Heart right ventricle (tissue), 16 donors: ENCODE results near the gene GBE1. TPM values are rescaled to one million over a fixed set of nuclear protein-coding genes. Genes with fewer than 3 reads are reported as not detected.
"Not testable (repeated sequence)": the region's sequence is repeated elsewhere in the genome, so short reads cannot be mapped to it uniquely, and the experiment has no call there.

Experiments used
- ATAC-seq, 8 donors: fragments of 200-7000 bp; cut with Tn5 transposase; one replicate each; pipeline ENCODE4 v1.9.1; 2020; ENCODE audit warnings: mild to moderate bottlenecking in 8 of 8, moderate library complexity in 8 of 8, moderate number of reproducible peaks in 1 of 8
- DNase-seq, 2 donors: peaks; one replicate each; pipeline ENCODE4 v3.0.0-alpha.2; 2020
- H3K27ac ChIP-seq, 10 donors: fragments of 200-600 bp; sonication (generic) in 2 of 10; one replicate each; pipeline versions ENCODE4 v1.5.0 to v1.8.0; 2020 to 2022; ENCODE audit warnings: mild to moderate bottlenecking in 3 of 10
- H3K27me3 ChIP-seq, 7 donors: fragments of 200-600 bp; one replicate each; pipeline ENCODE4 v1.8.0; 2021 to 2022; ENCODE audit warnings: mild to moderate bottlenecking in 2 of 7
- H3K36me3 ChIP-seq, 9 donors: fragments of 200-600 bp; sonication (generic) in 1 of 9; one replicate each; pipeline versions ENCODE4 v1.5.0 to v1.8.0; 2020 to 2022; ENCODE audit warnings: mild to moderate bottlenecking in 2 of 9
- H3K4me1 ChIP-seq, 9 donors: fragments of 200-600 bp; sonication (generic) in 1 of 9; one replicate each; pipeline versions ENCODE4 v1.5.0 to v1.8.0; 2020 to 2022; ENCODE audit warnings: mild to moderate bottlenecking in 4 of 9
- H3K4me3 ChIP-seq, 10 donors: fragments of 200-600 bp; sonication (generic) in 2 of 10; one replicate each; pipeline versions ENCODE4 v1.5.0 to v1.8.0; 2020 to 2022; ENCODE audit warnings: mild to moderate bottlenecking in 7 of 10, moderate library complexity in 2 of 10
- H3K9me3 ChIP-seq, 11 donors: fragments of 200-600 bp in 10 of 11; sonication (generic) in 2 of 11; one replicate each; pipeline versions ENCODE4 v1.5.0 to v1.8.0; 2013 to 2022; ENCODE audit warnings: mild to moderate bottlenecking in 2 of 11, control low read depth in 1 of 11, moderate library complexity in 1 of 11
- WGBS, 2 donors: extraction: QIAGEN DNeasy Blood & Tissue Kit; methylation state at CpG; one replicate each; pipeline ENCODE4 v1.1.7; 2013; ENCODE audit warnings: inconsistent platforms in 1 of 2; 5-methylcytosine and 5-hydroxymethylcytosine counted together
- intact Hi-C, 10 donors: fragments of 100-400 bp; cut with DNase I; formaldehyde crosslinking; loops; one replicate each; pipeline versions ENCODE4 v1.11.1 to v1.14.2; 2022
- polyA plus RNA-seq, 2 donors: library from polyadenylated mRNA; stranded (reverse); fragments of 200-250 nt; gene quantifications; one replicate each; pipeline ENCODE4 v1.2.3, GENCODE V29; 2013
- total RNA-seq, 10 donors: library from RNA; stranded (reverse); fragmentation: NEBNext Ultra II Directional in 3 of 10; extraction: Animal tissue kit (Norgen Biotek cat#: 25700) in 3 of 10; gene quantifications; one replicate each; pipeline versions ENCODE4 v1.2.1 to v1.2.4, GENCODE V29; 2021 to 2023
- TF ChIP-seq, protein P1 (sequence below), 9 donors: fragments of 200-600 bp; sonication (generic) in 2 of 9; IDR thresholded peaks; one replicate each; pipeline versions ENCODE4 v1.5.0 to v1.8.0; 2021 to 2022; ENCODE audit warnings: antibody characterized with exemption in 9 of 9, mild to moderate bottlenecking in 5 of 9, moderate library complexity in 1 of 9
- donor health status: Arrhythmogenic right ventricular cardiomyopathy.
- donor health status: ischemic (EF 13 %, LVEDD 7.1; RV severe dilation, severe dysfunction).
- donor health status: healthy with polysubstance abuse.
- donor health status: DM: no; HTN: yes; CAD: no.
- donor health status: DM: no; HTN: no; CAD: no.
- donor health status: ischemic (EF 25% LVEDD 6.9; RV normal size, moderate dysfunction).
- donor health status: ischemic (EF 25% LVEDD 5.7; RV mildly dilated, moderate dysfunction).
- donor health status: healthy.
- donor health status: DM: yes; HTN: yes; CAD: no.
- donor health status: Ischemic cardiomyopathy.
- donor health status: ischemic (EF 35%, LVEDD 5.7; RV mildly dilated, moderate dysfunction).
- donor health status: nonischemic (EF 11% LVEDD 7.7; RV severe dilation, severe dysfunction).
- donor health status: DM: yes; HTN: yes; CAD: no.
- donor health status: PGD.
- donor health status: ischemic (EF 29% LVEDD 5.4; RV normal size, mild dysfunction).
- donor health status: nonischemic (EF 23%, LVEDD 6.1; RV moderate dilation, normal function).

The GBE1 gene
- total and polyA plus RNA-seq, 12 donors = 24.8 to 153 (median 98.8) TPM

DNA sequence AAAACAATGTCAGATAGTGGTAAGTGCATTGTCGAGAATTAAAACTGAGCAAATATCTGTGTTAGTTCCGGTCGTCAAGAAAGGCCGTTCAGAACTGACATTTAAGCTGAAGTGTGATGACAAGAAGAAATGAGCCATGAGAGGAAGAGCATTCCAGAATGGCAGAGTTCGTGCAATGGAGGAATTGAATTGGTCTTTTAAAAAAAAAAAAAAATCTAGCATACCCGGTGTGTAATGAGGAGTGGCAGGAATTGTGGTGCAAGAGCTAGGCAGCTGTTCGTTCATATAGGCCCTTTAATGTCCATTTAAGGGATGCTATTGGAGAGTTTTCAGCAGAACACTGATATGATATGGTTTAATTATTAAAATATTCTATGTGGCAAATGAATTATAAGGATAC, 2.6 kb upstream of the GBE1 start:
- 37 to 59% methylated on average over 7 of the region's 7 CpGs for WGBS, 2 donors
- ATAC-seq (no peak), DNase-seq (no peak)
- Histone ChIP-seq H3K27me3 (no peaks in the 10 kb centered on the region), H3K9me3 (no peaks in the 10 kb centered on the region), H3K4me1 (peaks cover 3 to 43% (median 30%) of the 10 kb centered on the region in 9 donors), H3K36me3 (no peaks in the 10 kb centered on the region), H3K4me3 (no peak overlapping the region), H3K27ac (peak overlapping the region in 6 of 10 donors; percentile 96 to 100 (median 100))
- TF ChIP-seq, protein P1, sequence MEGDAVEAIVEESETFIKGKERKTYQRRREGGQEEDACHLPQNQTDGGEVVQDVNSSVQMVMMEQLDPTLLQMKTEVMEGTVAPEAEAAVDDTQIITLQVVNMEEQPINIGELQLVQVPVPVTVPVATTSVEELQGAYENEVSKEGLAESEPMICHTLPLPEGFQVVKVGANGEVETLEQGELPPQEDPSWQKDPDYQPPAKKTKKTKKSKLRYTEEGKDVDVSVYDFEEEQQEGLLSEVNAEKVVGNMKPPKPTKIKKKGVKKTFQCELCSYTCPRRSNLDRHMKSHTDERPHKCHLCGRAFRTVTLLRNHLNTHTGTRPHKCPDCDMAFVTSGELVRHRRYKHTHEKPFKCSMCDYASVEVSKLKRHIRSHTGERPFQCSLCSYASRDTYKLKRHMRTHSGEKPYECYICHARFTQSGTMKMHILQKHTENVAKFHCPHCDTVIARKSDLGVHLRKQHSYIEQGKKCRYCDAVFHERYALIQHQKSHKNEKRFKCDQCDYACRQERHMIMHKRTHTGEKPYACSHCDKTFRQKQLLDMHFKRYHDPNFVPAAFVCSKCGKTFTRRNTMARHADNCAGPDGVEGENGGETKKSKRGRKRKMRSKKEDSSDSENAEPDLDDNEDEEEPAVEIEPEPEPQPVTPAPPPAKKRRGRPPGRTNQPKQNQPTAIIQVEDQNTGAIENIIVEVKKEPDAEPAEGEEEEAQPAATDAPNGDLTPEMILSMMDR (IDR thresholded peaks at IDR 0.05) = no peak
- intact Hi-C loops = loop anchor here in 4 of 10 donors (5.0 to 10.0 kb wide), 5 partner anchors 89 to 371 kb away; no protein-coding TSS in a partner anchor

DNA sequence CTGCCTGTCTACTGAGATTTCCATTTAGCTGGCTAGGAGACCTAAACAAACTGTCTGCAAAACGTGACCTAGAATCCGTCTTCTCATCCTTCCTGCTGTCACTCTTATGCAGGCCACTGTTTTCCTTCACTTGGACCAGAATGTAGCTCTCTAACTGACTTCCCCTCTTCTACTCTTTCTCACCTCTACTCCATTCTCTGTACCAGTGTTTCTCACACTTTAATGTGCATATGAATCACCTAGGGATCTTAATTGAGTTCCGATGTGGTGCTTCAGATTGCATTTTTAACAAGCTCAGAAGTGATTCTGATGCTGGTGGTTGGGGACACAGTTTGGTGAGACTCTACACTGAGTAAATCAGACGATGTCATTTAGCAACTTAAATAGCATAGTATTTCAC, 1.6 kb upstream of the GBE1 start:
- WGBS, 2 donors = 41 to 49% methylated on average over 4 of the region's 4 CpGs
- intact Hi-C loops = loop anchor here in 4 of 10 donors (5.0 to 10.0 kb wide), 5 partner anchors 88 to 372 kb away; no protein-coding TSS in a partner anchor
- H3K27me3 ChIP-seq = no peaks in the 10 kb centered on the region
- H3K9me3 ChIP-seq = no peaks in the 10 kb centered on the region
- DNase-seq (no peak), ATAC-seq (no peak)
- H3K27ac ChIP-seq = peak overlapping the region in 9 of 10 donors; percentile 3 to 100 (median 99)
- no peak overlapping the region for H3K4me3 ChIP-seq
- peaks cover 0 to 2% (median 0%) of the 10 kb centered on the region in 9 donors for H3K36me3 ChIP-seq
- H3K4me1 ChIP-seq = peaks cover 3 to 53% (median 40%) of the 10 kb centered on the region in 9 donors
- TF ChIP-seq, protein P1 (IDR thresholded peaks at IDR 0.05) = no peak

DNA sequence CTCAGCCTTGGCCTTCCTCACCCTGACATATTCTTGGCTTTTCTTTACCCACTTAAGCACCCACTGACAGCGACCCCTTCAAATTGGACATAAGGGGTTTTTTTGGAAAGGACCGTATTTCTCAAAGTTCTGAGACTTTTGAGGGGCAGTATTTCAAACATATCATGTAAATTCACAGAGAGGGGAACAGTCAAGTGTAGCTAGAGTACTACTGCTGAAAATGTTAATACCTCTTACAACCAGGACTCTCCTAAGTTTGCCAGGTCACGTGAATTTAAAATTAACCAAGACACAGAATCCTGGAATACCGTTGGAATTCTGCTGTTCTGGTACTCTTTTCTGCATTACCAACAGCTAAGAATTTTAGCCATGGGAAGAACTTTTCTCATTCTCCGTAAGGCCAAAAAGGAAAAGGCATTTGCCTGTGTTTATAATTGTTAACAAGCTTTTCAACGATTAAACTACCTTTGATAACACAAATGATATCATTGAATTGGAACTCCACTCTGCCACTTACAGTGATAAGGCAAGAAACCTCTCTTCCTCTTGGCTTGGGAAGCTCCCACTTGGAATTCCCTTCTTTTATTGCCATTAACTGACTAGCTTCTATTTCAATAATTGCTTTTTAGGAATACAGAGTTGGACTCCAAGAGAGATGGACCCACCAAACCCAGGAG, 597 bp upstream of the GBE1 start:
- Histone ChIP-seq H3K36me3 (peaks cover 0 to 11% (median 0%) of the 10 kb centered on the region in 9 donors), H3K9me3 (no peaks in the 10 kb centered on the region), H3K27me3 (no peaks in the 10 kb centered on the region), H3K4me1 (peaks cover 3 to 63% (median 49%) of the 10 kb centered on the region in 9 donors), H3K27ac (peak overlapping the region; percentile 96 to 100 (median 99)), H3K4me3 (peak overlapping the region; percentile 48 to 82 (median 72))
- ATAC-seq (no peak), DNase-seq (no peak)
- intact Hi-C loops = loop anchor here in 4 of 10 donors (5.0 to 10.0 kb wide), 5 partner anchors 87 to 373 kb away; no protein-coding TSS in a partner anchor
- 8 to 12% methylated on average over 6 of the region's 6 CpGs for WGBS, 2 donors
- TF ChIP-seq, protein P1 (IDR thresholded peaks at IDR 0.05) = no peak

DNA sequence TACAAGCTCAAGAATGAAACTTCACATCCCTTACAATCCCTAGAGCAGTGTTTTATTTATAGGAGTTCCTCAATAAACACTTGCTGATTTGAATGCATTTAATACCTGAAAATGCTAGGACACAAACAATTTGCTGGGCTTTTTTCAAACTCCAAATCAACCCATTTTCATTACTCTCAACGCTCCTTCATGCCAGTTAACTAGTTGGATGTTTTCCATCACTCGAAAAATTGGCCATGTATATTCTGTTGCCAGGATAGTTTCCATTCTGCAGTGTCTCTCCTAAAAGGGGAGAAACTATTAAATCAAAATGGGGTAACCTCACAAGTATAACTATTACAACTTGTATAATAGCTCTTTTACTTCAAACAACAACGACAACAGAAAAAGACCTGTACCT, 1.2 kb downstream of the GBE1 start:
- ATAC-seq (no peak), DNase-seq (no peak)
- intact Hi-C loops = loop anchor here in 4 of 10 donors (5.0 to 10.0 kb wide), 5 partner anchors 85 to 375 kb away; no protein-coding TSS in a partner anchor
- 21 to 23% methylated on average over 3 of the region's 3 CpGs for WGBS, 2 donors
- peak overlapping the region; percentile 96 to 100 (median 99) for H3K27ac ChIP-seq
- H3K9me3 ChIP-seq = peaks cover 0 to 4% (median 0%) of the 10 kb centered on the region in 11 donors
- TF ChIP-seq, protein P1 (IDR thresholded peaks at IDR 0.05) = no peak
- H3K4me3 ChIP-seq = peak overlapping the region; percentile 48 to 82 (median 72)
- peaks cover 3 to 74% (median 56%) of the 10 kb centered on the region in 9 donors for H3K4me1 ChIP-seq
- no peaks in the 10 kb centered on the region for H3K27me3 ChIP-seq
- peaks cover 0 to 21% (median under 1%) of the 10 kb centered on the region in 9 donors for H3K36me3 ChIP-seq

DNA sequence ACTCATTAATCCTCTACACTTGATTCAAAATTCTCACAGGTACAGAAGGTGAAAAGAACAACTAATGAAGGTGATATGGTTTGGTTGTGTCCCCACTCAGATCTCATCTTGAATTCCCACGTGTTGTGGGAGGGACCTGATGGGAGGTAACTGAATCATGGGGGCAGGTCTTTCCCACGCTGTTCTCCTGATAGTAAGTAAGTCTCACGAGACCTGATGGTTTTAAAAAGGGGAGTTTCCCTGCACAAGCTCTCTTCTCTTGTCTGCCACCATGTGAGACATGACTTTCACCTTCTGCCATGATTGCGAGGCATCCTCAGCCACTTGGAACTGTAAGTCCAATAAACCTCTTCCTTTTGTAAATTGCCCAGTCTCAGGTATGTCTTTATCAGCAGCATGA, 2.7 kb downstream of the GBE1 start:
- Histone ChIP-seq H3K9me3 (peaks cover 0 to 17% (median 7%) of the 10 kb centered on the region in 11 donors), H3K4me1 (peaks cover 3 to 73% (median 56%) of the 10 kb centered on the region in 9 donors), H3K27ac (peak overlapping the region in 9 of 10 donors; percentile 96 to 100 (median 99)), H3K4me3 (peak overlapping the region in 2 of 10 donors; percentile 70 to 79), H3K36me3 (peaks cover 0 to 29% (median 6%) of the 10 kb centered on the region in 9 donors)
- WGBS, 2 donors = 93 to 94% methylated on average over 4 of the region's 4 CpGs
- H3K27me3 ChIP-seq, ATAC-seq, DNase-seq: not testable (repeated sequence)
- intact Hi-C loops = loop anchor here in 1 of 10 donors (2.0 to 10.0 kb wide), 2 partner anchors 14 to 94 kb away; no protein-coding TSS in a partner anchor
